Endometrium (tissue), 2 donors: ENCODE measurements around the gene CDK5R2.

ENCODE experiments used
- FAIRE-seq: peaks from 2 replicates; lab custom pipeline; 2012; peaks lifted over from hg19 to GRCh38; lab: Jason Lieb, UNC
- donor health status: control.
- donor health status: control.

CDK5R2 gene

DNA sequence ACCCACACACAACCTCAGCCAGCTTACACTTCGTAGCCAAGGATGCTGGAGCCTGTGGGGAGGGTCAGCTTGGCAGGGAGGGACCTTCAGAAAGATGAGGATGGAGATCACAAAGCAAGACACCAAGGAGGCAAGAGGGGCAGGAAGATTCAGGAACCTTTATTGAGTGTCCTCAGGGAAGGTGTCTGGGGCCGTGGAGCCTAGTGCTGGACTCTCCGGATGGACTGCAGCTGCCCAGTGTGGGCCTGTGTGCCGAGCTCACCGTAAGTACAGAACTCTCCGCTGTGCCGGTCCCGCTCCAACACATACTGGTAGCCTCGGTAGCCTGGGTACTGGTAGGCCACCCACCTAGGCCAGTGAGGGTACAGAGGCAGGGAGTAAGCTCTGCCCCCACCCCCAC lies 30.6 kb downstream of the CDK5R2 start:
- no peak for FAIRE-seq

DNA sequence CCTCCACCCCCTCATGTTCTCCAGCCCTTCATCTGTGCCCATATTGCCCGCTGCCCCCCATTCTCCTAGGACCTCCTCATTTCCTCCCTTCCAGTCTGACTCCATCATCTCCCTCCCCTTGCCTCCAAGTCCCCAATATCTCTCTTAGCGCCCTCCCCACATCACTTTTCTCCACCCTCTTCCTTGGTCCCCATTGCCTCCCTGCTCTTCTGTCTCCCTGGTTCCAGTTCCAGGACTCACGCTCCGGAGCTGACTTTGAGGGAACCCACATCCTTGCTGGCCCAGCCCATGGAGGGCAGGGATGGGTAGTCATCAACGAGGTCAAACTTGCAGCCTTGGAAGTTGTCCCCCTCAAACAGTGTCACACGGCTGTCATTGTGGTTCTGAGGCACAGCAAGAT lies 31.1 kb downstream of the CDK5R2 start:
- no peak for FAIRE-seq

DNA sequence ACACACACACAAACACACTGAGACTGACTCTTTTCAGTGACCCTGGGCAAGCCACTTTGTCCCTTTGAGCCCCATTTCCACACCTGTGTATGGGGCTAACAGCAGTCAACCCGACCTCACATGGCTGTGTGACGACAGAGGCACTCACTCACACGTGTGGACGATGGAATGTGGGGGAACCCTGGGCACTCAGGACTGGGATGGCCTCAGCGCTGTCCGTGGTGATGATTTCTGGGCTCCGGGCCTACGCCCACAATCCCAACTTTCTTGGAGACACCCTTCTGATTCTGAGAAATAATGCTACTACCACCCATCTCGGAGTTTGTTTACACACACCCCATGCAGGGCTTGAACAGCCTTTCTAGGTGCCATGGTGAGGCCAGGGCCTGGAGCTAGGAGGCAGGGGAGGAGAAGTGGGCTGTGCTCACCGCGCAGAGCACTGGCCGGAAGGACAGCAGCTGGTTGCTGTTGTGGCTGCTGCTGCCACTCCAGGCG lies 32.3 kb downstream of the CDK5R2 start:
- FAIRE-seq = no peak

GRCh38 chr2:218992196-218992595 lies 32.7 kb downstream of the CDK5R2 start:
- FAIRE-seq = no peak

- FAIRE-seq = no peak
These were observed 33.4 kb downstream of the CDK5R2 start for GRCh38 chr2:218992703-218993344.

GRCh38 chr2:218993345-218994315 lies 34.2 kb downstream of the CDK5R2 start, which contains the start of gene CRYBA2:
CRYBA2 (minus strand) TSS chr2:218993422; CDS start chr2:218993176, 246 bp downstream.
- no peak for FAIRE-seq

- FAIRE-seq = no peak
These were observed 36.1 kb downstream of the CDK5R2 start for GRCh38 chr2:218995561-218995960.

DNA sequence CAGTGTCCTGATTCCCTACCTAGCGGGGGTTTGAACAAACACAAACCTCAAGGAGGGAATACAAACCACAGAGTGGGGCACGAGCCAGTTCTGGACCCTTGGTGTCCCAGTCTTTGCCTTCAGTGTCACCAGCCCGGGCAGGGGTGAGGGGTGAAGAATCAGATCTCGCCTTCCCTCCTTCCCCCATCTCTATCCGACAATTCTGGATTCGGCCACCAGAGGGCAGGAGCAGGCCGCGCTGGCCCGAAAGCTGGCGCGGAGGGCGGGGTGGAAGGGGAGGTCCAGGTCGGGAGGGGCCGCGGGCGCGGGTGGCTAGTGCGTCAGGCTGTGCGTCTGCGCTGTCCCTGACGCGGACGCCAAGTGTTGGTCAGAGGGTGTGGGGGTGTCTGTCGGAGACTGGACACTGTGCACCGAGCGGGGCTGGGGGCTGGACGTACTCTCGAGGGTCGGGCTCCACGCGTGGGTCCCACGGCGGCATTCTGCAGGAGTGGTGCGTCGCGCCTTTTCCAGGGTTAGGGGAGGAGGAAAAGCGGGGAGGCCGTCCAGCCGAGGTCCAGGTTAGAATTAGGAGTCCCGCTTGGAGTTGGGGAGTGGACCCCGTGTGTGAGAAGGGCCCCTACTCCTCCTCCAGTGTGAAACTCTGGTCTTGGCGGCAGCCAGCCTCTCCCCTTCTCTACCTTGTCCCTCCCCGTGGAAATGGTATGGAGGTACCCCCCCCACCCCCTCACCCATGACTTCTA lies 36.7 kb downstream of the CDK5R2 start:
- FAIRE-seq = no peak

DNA sequence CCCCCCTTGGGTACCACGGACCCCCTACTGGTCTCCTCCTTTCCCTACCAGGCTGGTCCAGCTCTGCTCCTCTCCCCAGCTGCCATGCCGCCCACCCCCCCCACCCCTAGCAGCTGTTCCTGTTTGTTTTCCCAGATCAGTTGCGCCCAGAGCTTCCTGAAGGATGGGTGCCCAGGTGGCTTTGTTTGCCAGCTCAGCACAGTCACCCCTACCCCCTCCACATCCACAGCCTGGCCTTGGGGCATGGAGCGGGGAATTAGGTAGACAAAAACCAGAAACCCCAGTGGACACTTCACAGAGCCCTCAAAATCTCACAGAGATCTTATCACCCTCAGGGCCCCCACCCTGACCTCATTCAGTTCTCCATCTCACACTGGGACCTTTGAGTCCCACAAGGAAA lies 37.5 kb downstream of the CDK5R2 start:
- no peak for FAIRE-seq

GRCh38 chr2:218997731-218998130 lies 38.3 kb downstream of the CDK5R2 start:
- FAIRE-seq = no peak

DNA sequence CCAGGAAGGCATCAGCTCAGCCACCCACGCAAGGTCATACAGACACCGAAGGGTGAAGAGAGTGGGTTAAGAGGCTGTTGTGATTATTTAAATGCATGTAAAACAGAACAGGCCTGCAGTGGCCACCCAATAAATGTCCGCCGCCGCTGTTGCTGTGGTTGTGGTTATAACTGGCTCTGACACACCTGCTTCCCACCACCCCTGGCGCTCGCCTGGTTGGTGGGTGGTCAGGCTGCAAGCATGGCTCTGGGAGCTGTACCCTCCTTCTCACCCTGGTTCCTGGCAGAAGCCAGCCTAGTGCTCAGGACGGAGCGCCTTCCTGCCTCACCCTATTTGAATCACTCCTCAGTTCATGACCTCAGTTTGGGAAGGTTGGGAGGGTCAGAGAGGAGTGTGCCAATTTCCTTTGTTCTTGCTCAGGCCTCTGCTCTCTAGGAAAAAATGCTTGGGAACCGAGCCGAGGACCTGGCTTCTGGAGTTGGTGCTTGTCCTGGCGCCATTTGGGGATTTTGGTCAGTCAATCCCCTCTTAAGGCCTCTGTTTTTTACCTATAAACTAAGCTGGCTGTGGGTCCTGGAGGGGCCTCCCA lies 39.0 kb downstream of the CDK5R2 start:
- no peak for FAIRE-seq

DNA sequence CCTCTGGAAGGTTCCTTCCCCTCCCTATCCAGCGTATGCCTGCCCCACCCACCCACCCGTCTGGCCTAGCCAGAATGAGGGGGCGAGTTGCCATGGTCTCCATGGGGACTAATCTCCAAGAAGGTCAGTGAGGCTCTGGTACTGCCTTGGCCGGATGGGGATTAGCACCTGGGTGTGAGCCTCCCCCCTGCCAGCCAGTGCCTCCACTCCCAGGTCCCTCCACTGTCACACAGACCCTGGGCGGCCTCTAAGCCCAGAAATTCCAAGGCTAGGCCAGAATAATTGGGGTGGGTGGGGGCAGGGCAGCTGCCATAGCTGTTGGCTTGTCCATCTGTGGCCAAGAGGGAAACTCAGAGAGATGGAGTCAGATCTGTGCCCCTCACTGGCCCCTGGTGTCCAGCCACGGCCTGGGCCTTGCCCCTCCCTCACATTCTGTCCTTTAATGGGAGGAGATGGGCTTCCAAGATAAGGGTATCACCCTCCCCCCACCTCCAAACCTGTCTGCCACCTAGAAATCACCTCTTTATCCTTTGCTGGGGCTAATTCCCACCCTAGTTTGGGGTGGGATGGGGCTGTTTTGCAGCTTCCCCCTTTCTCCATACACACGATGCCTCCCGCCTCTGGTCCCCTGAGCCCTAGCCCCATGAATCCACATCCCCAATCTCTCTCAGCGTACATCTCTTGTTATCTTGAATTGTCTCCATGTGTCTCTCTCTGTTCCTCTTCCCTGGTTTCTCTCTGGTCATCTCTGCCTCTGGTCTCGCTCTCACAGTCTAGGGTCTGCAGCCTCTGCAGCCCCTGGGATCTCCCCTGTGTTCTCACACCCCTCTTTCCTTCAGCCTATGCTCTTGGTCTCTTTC lies 39.8 kb downstream of the CDK5R2 start:
- FAIRE-seq = no peak

GRCh38 chr2:218999881-219000568 lies 40.6 kb downstream of the CDK5R2 start:
- FAIRE-seq = no peak

GRCh38 chr2:219000569-219000960 lies 41.1 kb downstream of the CDK5R2 start:
- FAIRE-seq = no peak

DNA sequence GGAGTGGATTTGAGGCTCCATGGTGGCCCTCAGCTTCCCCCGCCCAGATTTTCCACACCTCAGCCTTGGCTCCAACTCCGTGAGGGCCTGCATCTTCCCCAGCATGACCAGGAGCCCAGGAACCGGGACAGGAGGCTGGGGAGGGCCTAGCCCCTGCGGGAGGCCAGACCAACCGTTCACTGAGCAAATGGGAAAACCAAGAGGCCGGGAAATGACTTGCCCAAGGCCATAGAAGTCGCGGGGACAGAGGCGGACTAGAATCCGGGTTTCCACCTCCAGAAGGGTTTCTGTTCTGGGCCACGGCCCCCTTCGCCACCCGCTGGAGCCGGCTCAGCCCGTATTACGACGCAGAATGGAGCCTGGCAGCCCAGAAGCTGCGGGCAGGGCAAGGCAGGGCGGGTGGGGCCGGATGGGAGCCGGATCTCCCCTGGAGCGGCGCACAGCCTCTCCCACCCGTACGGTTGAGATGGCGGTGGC lies 41.7 kb downstream of the CDK5R2 start:
- FAIRE-seq = no peak

GRCh38 chr2:219001577-219002394 lies 42.3 kb downstream of the CDK5R2 start:
- no peak for FAIRE-seq

GRCh38 chr2:219002395-219003266 lies 43.2 kb downstream of the CDK5R2 start:
- no peak for FAIRE-seq

- FAIRE-seq = no peak
These were observed 43.8 kb downstream of the CDK5R2 start for GRCh38 chr2:219003267-219003634.
